HFF-Myc (cell line): ENCODE data around the gene KCNK16.

Experiments
- DNase-seq: peaks from one replicate; pipeline ENCODE4 v3.0.0-alpha.2; 2011; ENCODE audit warnings: low read depth; ENCODE audit errors: extremely low read depth
- H3K4me3 ChIP-seq: replicated peaks from 2 replicates; pipeline ENCODE4 v1.5.1; 2011; ENCODE audit warnings: low read depth, mild to moderate bottlenecking, control low read depth, low read length
- TF ChIP-seq, protein P1 (sequence below): IDR thresholded peaks from 2 replicates; pipeline ENCODE4 v1.5.1; 2012; ENCODE audit warnings: mild to moderate bottlenecking, low read depth, low read length, control low read depth; ENCODE audit errors: missing control alignments

Gene KCNK16

DNA sequence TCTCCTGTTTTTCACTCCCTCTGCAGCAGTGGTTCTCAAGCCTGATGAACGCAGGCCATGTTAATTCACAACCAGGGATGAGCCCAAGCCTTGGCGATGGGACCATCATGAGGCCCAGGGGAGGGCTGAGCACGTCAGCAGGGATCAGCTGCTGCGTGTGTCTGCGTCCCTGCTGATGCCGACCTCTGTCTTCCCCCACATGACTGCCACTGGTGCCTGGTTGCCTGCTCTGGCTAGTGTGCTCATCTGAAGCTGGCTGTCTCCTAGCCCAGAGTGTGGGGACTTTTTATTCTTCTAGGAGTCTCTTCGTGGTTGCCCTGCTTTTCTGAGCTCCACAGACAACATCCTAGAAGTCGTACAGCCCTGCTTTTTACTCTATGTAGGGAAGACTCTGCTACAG lies 40.8 kb upstream of the KCNK16 start:
- no peak overlapping the region for H3K4me3 ChIP-seq
- DNase-seq, result no peak
- TF ChIP-seq, protein P1, sequence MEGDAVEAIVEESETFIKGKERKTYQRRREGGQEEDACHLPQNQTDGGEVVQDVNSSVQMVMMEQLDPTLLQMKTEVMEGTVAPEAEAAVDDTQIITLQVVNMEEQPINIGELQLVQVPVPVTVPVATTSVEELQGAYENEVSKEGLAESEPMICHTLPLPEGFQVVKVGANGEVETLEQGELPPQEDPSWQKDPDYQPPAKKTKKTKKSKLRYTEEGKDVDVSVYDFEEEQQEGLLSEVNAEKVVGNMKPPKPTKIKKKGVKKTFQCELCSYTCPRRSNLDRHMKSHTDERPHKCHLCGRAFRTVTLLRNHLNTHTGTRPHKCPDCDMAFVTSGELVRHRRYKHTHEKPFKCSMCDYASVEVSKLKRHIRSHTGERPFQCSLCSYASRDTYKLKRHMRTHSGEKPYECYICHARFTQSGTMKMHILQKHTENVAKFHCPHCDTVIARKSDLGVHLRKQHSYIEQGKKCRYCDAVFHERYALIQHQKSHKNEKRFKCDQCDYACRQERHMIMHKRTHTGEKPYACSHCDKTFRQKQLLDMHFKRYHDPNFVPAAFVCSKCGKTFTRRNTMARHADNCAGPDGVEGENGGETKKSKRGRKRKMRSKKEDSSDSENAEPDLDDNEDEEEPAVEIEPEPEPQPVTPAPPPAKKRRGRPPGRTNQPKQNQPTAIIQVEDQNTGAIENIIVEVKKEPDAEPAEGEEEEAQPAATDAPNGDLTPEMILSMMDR, result no peak

DNA sequence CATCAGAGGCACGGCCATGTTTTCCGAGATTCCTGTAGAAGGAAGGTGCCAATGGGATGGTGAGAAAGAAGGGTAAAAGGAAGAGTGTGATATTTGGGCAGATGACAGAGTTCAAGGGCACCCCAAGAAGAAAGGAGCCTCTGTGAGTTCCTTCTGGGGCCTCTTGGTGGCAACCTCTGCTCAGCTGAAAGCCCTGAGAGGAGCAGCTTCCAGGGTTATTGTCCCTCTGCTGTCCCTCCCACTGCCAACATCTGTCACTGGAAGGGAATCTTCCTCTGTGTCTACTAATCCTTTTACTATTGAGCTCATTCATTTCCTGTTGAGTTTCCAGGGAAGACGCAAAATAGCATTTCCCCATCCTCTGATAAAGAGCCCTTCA lies 40.0 kb upstream of the KCNK16 start:
- DNase-seq, result no peak
- no peak overlapping the region for H3K4me3 ChIP-seq

DNA sequence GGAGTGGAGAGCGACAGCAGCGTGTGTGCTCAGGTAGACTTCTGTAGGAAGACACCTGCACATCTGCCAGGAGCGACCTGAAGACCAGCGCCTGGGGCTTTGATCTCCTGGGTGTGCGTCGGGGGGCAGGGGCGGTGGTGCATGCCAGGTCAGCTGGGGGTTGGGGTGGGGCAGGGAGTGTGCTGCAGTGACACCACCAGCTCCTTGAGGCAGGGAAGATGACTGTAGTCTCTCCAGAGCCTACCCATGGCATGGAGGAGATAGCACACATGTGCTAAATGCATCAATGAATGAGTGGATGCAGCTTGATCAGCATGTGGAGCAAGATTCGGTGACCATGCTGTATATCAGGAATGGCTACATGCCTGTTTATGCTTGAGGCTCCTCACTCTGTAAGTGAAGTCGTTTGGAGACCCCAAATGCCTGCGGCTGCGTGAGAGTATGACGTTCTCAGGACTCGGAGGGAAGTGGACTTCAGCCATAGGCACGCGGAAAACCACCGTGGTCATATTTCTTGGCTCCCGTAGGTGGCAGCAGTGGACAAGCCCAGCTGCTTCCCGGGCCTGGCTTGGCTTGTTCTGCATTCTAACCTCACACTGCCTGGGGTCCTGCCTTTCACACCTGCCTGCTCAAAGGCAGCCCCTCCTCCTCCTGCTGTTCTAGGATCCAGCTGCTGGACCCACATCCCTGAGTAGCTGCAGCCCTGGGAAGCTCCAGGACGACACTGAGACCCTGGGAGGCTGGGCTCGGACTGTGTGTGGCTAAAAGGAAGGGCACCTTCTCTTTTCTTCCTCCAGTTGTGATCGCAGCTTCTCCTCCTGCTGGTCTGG lies 39.4 kb upstream of the KCNK16 start:
- peak; percentile 54 for DNase-seq
- H3K4me3 ChIP-seq, result no peak overlapping the region
- TF ChIP-seq, protein P1, result peak; percentile 78

More for the DNA sequence above, 40.0 kb upstream of the KCNK16 start:
- TF ChIP-seq, protein P1, result peak; percentile 0

DNA sequence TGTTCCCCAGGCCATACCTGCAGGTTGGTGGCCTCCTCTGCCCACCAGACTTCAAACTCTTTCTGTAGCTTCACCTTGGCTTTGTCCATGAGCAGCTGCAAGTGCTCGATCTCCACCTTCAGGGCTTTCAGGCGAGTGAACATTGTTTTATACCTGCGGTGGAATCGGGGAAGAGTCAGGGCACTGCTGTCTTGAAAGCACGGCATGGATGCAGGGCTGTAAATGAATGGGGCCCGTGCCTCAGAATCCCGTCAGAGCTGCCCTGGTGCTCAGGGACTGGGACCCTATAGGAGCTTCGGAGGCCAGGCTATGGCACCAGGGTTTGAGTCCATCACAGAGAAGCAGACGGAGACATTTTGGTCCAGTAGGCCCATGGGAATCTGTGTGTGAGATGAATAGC lies 37.9 kb upstream of the KCNK16 start:
- TF ChIP-seq, protein P1, result no peak
- H3K4me3 ChIP-seq, result no peak overlapping the region
- DNase-seq, result no peak

DNA sequence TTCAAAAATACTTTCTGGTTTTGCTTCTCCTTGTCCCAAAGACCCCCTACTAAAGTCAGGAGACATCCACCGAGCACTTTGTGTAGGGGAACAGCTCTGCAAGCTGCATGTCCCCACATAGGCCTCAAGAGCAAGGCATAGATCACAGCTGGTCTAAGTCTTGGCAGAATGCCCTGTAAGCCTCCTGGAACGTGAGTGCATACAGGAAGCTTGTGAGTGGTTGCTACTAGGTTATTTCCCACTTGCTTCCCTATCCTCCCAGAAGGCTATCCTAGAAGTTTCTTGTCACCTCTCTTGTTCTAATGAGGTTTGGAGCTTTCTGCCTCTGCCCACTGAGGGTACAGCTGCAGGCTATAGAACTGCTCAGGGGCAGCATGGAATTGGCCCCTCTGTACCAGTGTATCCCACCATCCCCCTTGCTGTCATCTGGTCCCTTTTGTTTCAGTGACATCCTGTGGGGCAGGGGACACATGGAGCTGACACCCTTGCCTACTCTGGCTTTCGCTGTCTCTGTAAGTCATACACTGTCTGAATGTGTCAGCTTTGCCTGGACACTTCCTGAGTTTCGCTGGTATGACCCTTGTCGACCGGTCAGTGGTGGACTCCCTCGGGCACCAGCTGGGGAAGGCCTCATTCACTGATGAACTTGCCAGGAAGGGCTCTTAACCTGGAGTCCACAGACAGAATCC lies 35.6 kb upstream of the KCNK16 start:
- DNase-seq, result peak; percentile 67

DNA sequence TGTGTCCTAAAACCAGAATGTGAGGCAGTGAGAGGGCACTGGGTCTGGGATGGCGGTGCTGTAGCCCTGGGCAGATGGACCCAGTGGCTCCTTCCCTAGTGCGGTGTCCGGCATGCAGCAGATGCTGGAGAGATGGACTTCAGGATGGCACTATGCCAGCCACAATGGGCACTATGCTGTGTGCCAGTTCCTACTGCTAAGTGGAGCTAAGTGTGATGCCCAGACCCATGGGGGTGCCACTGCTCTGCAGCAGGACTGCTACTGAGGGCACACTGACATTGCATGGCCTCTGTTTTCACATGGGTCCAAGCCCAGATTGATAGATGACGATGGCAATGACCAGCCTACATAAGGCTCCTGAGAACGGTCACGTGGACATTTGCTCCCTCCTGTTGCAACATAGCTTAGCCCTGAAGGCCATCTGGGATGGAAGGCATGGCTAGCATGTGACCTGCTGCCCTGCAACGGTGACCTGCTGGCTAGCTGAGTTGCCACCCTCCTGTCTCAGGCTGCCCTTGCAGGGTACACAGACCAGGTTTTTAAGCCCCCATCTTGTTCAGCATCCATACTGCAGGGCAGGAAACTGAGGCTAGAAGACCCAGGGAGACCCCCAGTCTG lies 31.3 kb upstream of the KCNK16 start:
- TF ChIP-seq, protein P1, result no peak
- no peak for DNase-seq
- no peak overlapping the region for H3K4me3 ChIP-seq

More for the DNA sequence above, 35.6 kb upstream of the KCNK16 start:
- TF ChIP-seq, protein P1, result no peak
- no peak overlapping the region for H3K4me3 ChIP-seq
